Esophagus squamous epithelium (tissue), 4 donors: Measurements from ENCODE around the gene UNC5C.

ENCODE experiments used
- CTCF ChIP-seq, 6 experiments: fragments of 450-650 bp in 4 of 6; fragments of 200-600 bp in 2 of 6; sonication (generic) in 2 of 6; IDR thresholded peaks; one replicate each; pipeline ENCODE4 v1.5.1; 2016 to 2019; ENCODE audit warnings: antibody characterized with exemption in 6 of 6, mild to moderate bottlenecking in 4 of 6, moderate library complexity in 4 of 6
- POLR2A ChIP-seq, 4 donors: fragments of 450-650 bp; IDR thresholded peaks; one replicate each; pipeline ENCODE4 v1.6.1; 2017; ENCODE audit warnings: antibody characterized with exemption in 4 of 4, mild to moderate bottlenecking in 4 of 4, moderate library complexity in 3 of 4

GRCh38 chr4:95409127-95409526 is 139.6 kb downstream of the UNC5C start:
- TF ChIP-seq CTCF (IDR thresholded peaks at IDR 0.05), result no peak
- TF ChIP-seq POLR2A (IDR thresholded peaks at IDR 0.05), result no peak
